GM19035 (cell line): Measurements from ENCODE around the gene STOML1.
"Not testable (repeated sequence)": the region's sequence is repeated elsewhere in the genome, so short reads cannot be mapped to it uniquely, and the experiment has no call there.

ENCODE experiments used
- ATAC-seq: cut with Tn5 transposase; IDR thresholded peaks from one replicate; pipeline ENCODE4 v1.9.1; 2021; ENCODE audit not compliant: unreplicated experiment

Gene STOML1

GRCh38 chr15:73948982-73949381, 43.1 kb downstream of the STOML1 start:
- no peak for ATAC-seq

DNA sequence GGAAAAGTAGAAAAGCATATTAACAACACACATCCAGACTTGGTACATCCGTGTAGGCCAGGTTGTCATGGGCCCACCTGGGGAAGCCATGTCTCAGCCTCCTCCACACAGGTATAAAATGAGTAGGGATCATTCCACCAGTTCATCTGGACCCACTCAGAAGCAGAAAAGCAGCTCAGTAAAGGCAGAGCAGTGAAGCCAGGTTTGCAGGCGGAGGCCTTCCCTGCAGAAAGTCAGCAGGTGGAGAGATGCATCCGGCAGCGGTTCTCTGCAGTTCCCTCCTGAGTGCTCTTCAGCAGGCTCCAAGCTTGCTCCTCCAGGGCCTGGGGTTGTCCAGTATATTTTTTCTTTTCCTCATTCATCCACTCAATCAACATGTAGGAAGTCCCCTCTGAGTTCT, 43.7 kb downstream of the STOML1 start:
- ATAC-seq: no peak

DNA sequence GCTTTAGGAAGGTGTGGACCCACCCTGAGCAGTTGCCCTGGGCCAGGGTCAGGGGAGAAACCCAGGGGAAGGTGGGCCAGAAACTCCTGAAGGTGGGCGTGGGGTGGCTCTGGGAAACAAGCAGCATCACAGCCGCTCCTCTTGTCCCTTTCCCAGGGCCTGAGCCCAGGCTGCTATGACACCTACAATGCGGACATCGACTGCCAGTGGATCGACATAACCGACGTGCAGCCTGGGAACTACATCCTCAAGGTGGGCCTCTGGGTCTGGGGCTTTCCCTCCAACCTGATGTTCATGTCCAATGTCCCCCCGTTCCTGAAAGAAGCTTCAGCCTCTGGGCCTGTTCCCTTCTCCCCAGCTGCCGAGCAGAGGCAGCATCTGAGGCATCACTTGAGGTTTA, 44.4 kb downstream of the STOML1 start:
- ATAC-seq: no peak

GRCh38 chr15:73946795-73947370, 45.2 kb downstream of the STOML1 start:
- no peak for ATAC-seq

DNA sequence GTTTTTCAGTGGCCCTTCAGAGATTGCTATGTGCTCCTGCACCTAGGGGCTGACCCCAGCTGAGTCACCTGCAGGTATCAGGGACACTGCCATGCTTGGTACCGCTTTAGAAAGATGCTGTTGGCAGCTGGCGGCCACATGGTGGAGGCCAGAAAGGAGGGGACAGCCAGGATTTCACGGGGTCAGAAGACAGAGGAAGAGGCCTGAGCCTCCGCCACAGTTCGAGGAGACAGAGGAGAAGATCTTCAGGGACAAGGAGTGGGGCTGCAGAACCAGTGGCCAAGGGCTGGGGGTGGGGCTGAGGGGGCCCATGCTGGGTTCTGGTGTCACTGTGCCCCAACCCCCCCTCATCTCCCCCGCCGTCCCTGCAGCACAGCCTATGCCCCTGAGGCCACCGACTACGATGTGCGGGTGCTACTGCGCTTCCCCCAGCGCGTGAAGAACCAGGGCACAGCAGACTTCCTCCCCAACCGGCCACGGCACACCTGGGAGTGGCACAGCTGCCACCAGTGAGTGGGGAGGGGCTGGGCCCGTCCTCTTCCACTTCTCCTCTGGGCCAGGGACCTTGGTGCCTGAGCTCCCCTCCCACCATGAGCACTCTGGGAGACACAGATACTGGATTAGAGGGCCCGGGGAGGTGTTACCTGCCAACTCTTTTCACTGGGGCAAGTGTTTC, 45.9 kb downstream of the STOML1 start:
- no peak for ATAC-seq

GRCh38 chr15:73945130-73945508, 47.0 kb downstream of the STOML1 start:
- ATAC-seq: no peak

- no peak for ATAC-seq
These were observed 47.6 kb downstream of the STOML1 start for GRCh38 chr15:73944161-73945129.

DNA sequence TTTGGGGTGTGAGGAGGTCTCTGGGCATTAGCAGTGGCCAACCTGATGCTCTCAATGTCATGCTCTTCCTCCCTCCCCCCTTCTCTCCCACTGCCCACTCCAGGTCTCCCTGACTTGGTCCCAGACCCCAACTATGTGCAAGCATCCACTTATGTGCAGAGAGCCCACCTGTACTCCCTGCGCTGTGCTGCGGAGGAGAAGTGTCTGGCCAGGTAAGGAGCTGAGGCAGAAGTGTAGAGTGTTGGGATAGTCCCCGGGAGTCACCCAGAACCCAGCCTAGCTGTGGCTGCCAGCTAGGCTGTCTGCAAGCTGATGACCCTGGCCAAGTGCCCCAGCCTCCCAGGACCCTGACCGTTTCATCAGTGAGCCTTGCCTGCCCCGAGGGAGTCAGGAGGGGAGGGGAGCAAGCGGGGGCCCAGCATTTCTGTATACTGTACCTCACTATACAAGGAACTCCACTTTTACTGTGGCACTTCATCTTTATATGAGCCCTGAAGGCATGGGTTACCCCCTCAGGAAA, 49.3 kb downstream of the STOML1 start:
- no peak for ATAC-seq

DNA sequence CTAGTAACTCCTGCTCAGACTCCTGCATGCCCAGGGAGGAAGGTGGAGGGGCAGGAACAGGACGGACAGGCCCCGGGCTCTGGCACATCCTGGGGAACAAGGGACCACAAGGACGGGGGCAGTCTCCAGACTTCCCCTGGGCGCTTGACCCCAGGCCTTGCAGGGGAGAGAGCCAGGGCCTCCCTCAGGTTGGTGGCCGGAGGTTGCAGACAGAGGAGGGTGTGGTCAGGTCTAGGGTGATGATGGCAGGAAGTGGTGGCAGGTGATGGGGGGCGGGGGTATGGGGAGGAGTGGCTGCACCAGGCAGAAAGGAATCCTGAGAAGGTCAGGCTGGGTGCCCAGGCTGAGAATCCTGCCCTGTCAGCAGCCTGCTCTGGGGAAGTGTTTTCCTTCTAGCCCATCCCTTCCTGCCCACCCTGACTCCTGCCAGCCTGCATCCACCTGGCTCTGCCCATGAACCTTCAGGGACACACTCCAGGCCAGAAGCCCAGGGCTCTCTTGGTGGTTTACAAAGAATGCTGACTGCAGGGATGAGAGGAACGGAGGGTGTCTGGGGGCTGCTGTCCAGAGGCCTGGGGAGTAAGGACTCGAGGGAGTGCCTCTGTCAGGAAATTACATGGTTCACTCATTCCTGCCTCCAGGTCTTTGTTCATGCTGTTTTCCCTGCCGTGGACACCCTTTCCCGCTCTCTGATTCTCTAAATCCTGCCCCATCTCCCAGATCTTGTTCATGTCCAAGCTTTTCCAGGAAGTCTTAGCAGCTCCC, 50.0 kb downstream of the STOML1 start:
- no peak for ATAC-seq

DNA sequence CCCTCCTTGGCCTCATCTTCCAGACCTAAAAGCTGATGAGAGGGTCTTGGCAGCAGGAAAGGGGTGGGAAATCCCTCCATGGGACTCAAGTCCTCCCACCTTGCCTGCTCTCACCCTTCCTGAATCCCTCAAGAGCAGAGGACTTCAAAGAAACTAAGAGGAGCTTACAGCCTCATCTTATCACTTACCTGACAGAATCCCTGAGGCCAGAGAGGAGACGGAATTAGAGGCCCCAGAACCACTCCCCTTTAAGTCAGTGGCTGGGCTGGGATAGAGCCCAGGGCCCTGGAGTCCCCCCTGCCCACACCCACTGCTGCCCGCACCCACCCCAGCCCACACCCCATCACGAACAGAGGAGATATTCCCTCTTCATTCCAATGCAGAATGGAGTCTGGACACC, 50.6 kb downstream of the STOML1 start:
- ATAC-seq: no peak

DNA sequence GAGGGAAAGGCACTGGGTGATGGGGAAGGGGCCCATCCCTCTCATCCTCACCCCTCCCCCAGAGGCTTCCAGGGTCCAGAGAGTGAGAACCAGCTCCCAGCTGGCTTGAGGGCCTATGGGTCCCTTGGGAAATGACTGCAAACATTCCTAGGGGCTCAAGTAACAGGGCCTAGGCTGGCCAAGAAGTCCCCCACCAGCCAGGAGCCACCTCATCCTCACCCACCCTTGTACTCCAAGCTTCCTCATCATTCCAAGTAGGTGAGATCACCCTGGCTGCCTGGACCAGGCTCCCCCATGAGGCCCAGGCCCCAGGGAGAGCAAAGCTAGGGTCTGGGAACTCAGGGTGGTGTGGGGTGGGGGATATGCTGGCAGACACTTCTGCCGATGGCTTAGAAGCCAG, 51.1 kb downstream of the STOML1 start:
- no peak for ATAC-seq

DNA sequence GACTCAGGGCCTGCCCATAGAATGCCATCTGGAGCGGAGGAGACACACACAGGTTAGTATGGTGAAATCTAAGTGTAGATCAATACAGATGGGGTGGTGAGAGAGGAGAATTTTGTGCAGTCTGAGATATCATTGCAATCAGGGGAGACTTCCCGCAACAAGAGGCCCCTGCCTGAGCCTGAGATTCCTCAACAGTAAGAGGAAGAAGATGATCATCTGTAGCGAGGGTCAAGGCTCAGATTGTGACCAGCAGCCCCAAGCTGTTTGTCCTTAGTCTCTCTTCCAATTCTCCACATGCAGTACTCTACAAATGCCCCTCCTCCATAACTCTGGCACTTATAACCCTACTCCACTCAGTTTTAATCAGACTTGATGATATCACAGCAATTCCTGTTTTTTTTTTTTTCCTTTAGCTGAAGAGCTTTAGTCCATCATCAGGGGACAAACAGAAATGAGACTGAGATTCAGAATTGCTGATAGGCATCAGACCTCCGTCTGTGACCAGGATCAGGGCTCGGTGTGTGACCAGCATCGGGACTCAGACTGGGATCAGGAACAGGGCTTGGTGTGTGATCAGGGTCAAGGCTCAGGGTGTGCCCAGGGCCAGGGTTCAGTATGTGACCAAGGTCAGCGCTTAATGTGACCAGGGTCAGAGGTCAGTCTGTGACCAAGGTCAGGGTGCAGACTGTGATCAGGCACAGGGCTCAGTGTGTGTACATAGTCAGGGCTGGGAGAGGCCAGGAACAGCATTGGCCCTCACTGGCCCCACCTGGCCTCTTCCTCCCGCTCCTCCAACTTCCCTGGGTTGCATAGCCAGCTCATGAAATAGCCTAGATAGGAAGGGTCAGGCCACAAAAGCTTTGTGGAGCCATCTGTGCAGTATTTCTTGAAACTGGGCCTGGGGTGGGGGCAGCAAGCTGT, 51.8 kb downstream of the STOML1 start:
- ATAC-seq: no peak

DNA sequence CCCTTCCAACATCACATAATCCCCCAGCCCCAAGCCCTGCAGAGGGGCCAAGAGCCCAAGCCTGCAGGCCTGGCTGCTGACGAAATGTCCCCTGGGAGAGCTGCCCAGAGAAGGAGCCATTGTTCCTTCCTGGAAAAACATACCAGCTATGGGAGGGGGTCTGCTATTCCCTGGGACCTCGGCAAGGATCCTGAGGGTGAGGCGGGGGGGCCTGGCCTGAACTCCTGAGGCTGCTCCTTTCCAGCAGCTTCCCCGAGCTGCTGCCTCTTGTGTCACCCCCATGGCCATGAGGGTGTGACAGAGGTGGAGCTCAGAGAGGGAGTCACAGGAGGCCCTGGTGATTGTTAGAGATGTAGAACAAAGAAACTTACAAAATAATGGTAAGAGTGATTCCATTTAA, 53.0 kb downstream of the STOML1 start:
- no peak for ATAC-seq

DNA sequence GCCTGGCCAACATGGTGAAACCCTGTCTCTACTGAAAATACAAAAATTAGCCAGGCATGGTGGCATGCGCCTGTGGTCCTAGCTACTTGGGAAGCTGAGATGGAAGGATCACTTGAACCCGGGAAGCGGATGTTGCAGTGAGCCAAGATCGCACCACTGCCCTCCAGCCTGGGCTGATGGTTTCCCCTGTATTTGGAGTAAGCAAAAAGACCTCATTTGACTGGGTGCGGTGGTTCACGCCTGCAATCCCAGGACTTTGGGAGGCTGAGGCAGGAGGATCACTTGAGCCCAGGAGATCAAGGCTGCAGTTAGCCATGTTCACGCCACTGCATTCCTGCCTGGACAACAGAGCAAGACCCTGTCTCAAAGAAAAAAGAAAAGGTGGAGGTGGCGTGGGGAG, 53.6 kb downstream of the STOML1 start:
- ATAC-seq: not testable (repeated sequence)

GRCh38 chr15:73937726-73938125, 54.4 kb downstream of the STOML1 start:
- ATAC-seq: no peak

DNA sequence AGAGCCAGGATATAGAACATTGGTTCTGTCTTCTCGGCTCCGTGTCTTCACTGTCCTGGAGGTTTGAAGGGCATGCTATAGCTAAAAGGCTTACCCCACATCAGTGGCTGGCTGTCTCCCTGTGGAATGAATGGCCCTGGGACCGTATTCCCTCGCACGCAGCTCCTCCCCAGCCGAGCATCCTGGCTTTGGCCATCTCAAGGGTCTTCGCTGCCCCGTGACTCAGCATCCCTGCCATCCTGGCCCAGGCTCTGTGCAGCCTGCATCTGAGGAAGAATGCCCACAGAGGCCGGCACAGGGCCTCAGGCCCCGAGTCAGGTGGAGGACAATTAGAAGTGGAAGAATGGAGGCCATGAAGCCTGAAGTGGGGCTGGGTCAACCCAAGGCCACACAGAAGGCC, 54.8 kb downstream of the STOML1 start:
- no peak for ATAC-seq

DNA sequence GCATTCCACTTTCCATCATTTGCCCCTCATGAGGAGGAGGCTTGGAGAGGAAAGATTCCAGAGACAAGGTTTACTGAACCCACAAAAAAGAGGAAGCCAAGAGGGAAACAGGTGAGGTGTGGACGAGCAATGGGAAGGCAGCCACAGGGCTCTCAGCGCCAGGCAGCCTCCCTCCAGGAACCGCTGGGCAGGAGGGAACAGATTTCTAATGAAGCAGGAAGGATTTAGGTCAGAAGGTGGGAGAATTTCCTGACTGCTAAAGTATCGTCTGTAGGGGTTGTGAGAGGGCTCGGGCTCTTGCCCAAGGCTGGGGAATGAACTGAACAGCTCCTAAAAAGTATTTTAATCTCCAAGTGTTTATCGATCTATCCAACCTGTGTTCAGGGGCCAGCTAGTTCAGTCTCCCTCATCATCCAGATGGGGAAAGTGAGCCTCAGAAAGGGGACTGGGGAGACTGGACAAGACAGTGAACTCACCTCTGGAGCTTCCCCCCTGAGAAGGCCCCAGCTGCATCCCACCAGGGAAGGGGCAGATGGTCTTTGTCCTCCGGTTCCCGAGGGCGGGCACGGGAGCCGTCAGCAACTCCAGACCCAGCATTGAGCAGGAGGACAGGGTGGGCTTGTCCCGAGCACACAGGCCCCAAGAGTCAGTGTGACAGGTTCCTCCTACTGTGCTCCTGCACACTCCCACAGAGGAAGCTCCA, 55.4 kb downstream of the STOML1 start:
- ATAC-seq: no peak

- ATAC-seq: no peak
These were observed 55.9 kb downstream of the STOML1 start for GRCh38 chr15:73936181-73936580.

DNA sequence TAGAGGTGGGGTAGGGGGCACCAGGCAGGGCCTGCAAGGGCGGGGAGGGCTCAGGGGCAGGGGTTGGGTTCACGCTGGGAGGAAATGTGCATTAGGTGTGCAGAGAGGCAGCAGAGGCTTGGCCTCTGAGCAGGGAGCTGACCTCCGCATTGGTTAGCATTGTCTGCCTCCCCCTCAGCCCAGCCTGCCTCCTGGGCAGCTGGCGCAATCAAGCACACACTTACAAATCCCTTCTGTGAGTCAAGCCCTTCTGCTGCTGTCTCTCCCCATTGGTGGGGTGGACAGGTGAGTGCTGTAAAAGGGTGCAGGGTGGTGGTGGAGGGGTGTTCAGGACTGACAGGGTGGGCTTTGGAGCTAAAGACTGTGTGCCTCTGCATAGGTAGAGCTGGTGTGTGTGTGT, 56.5 kb downstream of the STOML1 start:
- ATAC-seq: no peak
